ENCODE results near the gene DPP4. TPM values are rescaled to one million over a fixed set of nuclear protein-coding genes. Genes with fewer than 3 reads are reported as not detected.
"Not testable (repeated sequence)": the region's sequence is repeated elsewhere in the genome, so short reads cannot be mapped to it uniquely, and the experiment has no call there.

Gene DPP4
- total RNA-seq, 1 donor from 2014 or later = 6.9 TPM

DNA sequence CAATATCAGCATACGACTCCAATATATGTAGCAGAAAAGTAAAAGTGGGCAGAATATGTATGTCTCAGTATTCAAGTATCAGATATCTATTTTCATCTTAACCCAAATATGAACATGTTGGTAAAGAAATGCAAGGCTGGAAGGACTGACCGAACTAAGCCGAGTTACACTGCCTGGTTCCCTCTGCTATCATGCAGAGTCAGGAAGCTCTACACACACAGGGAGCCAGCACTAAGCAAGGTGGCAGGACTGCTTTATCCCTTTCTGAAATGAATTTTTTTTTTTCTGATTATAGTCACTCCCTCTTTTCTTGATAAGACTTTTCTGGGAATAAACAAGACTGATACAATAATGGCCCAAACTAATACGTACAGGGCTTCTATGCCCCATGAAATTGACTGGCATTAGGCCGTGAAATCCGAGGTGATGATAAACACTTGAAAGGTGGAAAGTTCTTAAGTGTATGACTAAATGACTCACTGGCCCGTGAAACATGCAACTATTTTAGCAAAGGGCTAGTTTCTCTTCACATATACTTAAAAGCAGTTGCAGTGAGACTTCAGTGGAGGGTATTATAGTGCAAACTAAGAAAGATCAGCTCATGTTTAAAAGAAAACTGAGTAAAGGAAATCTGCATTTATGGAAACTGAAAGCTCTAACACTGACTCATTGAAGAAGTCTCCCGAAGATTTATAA lies 14.9 kb downstream of the DPP4 start:
- no peak for DNase-seq (ENCODE audit: low spot score)

DNA sequence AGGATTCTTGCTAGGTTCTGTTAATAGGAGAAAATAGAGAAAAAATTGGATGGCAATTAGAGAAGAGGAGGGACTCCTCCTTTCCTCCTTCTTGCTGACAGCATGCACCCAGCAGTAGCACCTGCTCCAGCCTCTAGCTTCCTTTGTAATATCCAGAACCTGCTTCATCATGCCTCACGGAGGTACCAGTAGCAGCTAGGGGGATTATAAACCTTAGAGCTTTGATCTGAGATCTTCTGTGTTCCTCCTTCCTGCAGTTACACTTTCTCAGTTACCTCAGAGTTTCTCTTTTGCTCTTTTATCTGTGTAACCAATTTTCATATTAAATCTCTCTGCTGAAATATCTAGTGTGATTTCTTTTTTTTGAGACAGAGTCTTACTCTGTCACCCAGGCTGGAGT lies 16.6 kb downstream of the DPP4 start:
- no peak for DNase-seq (ENCODE audit: low spot score)

DNA sequence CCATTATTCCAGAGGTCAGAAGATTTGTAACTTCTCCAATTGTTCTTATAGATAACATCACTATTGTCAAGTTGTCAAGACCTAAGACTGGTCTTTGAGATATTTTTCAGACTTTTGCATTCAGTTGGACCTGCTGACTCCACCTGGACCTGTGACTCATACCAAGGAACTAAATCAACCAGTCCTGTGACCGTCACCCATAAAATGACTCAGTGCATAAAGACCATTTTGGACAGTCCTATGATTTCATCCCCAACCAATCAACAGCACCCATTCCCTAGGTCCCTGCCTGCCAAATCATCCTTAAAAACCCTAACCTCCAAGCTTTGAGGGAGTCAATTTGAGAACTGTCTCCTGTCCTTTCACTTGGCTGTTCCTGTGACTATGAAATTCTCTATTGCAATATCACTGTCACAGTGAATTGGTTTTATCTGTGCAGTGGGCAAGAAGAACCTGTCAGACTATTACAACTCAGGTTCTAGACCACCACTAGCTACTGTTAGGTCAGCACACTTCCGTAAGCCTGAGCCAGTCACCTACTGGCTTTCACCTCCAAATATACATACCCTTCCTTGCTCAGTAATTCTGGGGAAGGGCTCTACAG lies 17.1 kb downstream of the DPP4 start:
- no peak for DNase-seq (ENCODE audit: low spot score)

DNA sequence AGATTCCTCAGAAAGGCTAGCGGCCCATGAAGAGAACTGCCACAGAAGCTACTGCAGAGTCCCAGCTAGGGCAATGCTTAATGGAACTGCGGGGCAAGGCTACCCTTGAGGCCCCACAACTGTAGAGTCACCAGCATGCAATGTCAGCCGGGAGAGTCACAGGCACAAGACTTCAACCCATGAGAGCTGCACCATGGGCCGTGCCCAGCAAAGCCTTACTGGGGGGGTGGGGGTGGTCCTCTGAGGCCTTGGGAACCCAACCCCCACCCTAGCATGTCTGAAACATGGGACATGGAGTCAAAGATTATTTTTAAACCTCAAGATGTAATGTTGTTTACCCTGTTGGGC lies 20.2 kb downstream of the DPP4 start:
- no peak for DNase-seq (ENCODE audit: low spot score)

DNA sequence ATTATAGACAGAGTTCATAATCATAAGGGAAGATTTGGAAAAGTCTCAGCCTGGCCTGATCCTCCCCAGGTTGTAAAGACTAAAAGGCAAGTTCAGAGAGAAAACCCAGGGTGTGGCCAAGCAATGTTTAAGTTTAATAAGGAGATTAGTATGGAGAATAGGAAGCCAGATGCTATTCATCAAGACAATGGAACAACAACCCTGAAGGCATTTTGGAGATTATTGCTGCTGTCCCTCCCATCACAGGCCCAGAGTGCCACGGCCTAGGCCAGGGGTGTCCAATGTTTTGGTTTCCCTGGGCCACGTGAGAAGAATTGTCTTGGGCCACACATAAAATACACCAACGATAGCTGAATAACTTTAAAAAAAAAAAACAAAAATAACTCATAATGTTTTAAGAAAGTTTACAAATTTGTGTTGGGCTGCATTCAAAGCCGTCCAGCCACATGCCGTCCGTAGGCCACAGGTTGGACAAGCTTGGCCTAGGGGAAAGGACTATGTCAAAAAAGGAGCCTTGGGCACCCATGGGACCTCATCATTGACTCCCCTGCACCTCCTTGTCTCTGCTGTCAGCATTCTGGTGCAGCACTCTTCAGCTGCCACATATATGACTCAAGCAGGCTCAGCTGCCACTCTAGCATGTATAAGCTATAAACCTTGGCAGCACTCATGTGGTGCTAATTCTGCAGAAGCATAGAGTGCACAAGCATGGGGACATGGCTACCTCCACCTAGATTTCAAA lies 20.8 kb downstream of the DPP4 start:
- DNase-seq (ENCODE audit: low spot score) = no peak

DNA sequence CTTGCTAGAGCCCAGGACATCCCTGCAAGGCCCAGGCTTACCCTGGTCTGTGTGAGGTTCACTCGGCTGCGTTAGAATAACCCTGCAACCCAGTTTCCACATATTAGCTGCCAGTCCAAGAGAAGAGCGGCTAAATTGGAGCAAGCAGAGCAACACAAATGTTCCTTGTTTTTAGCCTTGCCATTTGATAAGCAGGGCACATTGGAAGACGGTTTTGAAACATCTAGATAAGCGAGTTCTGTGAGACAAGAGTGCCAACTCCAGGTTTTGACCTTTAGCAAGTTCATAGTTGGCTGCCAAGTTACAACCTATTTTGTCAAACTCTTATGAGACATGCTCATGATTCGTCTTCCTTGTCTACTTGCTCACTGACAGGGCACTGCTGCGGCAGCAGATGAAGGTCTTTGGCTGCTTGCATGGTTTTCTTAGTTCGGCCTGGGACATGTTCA lies 23.5 kb downstream of the DPP4 start:
- no peak for DNase-seq (ENCODE audit: low spot score)

DNA sequence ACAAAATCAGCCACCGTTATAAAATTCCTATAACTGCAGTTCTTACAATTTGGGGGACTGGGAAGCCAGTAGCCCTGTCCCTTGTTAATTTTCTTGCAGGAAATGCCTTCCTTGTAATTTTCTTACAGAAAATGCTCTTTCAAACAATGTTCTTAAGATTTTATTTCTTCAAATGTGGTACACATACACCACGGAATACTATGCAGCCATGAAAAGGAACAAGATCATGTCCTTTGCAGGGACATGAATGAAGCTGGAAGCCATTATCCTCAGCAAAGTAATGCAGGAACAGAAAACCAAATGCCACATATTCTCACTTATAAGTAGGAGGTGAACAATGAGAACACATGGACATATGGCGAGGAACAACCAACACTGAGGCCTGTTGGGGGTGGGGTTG lies 24.9 kb downstream of the DPP4 start:
- not testable (repeated sequence) for DNase-seq (ENCODE audit: low spot score)

DNA sequence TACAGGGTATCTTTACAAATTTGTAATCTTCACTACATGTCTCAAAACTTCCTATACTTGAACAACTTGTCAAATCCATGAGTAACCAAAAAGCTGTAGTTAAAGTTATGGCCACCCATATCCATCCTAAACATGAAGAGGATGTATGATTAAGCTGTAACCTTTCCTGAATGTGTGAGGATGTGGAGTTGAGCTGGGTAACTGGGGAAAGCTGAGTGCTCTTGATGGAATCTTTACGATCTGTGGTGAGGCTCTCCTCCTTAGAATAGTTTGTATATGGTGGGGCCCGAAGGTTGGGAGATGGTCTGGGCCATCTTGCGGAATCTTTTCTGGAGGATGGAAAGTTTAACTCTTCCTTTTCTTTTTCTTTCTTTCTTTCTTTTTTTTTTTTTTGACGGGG lies 29.4 kb downstream of the DPP4 start:
- no peak for DNase-seq (ENCODE audit: low spot score)

DNA sequence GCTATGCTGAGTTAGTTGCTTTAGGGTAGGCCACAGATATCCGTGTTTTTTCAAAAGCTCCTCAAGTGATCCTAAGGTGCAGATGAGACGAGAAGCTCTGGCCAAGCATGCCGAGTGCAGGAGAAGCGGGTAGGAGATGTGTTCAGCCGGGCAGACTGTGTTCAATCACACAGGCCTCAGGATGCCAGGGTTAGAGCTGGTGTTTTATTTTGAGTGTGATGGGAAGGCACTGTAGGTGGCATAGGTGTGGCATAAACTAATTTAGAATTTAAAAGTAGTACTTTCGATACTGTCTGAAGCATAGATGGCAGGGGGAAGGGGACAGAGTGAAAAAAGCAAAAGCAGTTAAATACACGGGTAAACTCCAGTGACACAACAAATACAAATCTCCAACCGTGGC lies 30.9 kb downstream of the DPP4 start:
- no peak for DNase-seq (ENCODE audit: low spot score)

DNA sequence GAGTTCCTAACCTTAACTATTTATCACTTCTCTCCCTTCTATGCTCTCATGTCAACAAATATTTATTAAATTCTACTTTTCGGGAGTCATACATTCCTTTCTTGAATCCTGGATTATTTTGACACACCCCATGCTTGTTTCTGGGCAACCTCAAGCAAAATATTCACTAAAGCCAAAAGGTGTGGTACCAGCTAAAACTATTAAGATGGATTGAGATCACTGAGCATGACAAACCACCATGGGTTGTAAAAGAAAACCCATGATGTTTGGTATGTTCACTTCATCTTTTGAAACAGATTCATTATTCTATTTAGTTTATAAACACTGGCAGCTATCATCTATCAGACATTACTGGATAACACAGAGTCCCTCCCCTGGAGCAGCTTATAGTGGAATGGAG lies 32.5 kb downstream of the DPP4 start:
- DNase-seq (ENCODE audit: low spot score) = no peak

DNA sequence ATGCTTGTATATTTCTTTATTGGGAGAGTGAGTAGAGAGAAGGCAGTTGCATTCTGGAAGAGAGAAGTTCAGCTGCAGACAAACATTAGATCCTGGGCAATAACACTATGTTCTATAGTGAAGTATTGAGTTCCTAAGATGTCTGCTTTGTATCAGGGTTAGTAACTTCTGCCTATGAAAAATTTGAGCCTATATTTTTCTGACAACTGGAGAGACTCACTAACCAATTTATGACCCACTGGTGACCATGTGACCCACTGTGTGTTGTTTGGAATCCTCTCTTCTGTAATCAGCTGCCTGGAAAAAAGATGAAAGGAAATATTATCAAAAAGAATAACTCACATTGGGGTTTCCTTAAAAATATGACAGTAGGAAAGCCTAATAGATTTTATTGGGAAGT lies 35.3 kb downstream of the DPP4 start:
- no peak for DNase-seq (ENCODE audit: low spot score)

DNA sequence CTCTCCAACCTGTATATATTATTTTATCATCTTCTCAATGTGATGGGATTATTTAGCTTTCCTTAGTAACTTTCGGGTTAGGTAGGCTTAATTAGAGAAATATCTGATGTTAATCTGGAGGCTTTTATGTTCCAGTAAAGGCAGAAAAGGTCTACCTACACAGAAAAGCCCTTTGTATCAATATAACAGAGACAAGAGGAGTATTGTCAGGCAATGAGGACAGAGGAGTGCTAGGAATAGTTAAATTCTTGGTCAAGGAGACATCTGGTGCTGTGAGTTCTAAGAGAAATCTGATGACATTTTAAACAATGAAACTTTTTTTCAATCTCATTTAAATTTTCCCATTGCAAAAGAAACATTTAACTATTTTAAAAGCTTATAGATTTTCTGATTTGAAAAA lies 36.1 kb downstream of the DPP4 start:
- no peak for DNase-seq (ENCODE audit: low spot score)

DNA sequence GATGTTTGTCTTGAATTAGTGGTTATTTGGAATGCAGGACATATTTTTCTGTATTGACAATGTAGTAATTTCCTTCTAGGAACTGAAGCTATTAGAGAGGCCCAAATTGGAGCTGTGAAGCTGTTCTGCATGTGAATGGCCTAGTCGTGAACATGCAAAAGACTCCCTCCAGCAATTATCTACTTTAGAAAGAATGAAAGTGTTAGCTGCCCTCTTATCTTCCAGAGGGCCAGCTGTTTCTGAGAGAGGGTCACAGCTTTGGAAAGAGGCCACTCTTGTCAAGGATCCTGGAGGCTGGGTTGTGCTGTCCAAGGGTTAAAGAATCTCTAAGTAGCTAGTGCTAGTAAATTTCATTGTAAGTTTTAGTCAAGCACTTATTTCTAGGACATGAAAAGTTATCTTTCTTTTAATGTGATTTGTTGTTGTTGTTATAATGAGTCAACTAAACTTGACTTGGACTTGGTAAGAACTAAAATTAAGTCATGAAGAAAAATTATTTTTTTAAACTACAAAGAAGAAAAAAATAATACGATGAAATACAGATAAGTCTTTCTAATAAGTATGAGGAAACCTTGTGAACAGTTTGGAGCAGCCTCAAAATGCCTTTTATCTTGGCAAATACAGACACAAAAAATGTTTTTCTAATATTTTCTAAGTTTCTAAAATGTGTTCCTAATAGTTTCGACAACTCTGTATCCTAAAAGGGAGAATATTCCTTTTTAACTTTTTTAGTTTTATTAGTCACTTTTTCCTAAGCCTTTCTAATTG lies 36.8 kb downstream of the DPP4 start:
- no peak for DNase-seq (ENCODE audit: low spot score)

DNA sequence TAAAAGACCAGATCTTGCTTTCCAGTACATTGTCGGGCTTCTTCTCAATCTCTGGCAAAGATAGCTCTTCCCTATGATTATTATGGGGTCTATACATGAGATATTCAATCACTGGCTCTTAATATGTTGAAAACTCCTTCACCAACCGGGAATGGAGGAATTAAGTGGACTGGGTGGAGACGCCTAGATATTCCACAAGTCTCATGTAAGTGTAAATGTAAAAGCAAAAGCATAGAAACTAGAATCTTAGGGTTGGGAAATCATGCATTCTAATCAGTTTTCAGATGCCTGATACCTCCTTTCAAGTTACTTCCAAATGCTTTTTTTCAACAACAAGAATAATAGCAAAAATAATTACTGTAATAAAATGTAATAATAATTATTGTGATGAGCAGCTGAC lies 38.0 kb downstream of the DPP4 start:
- DNase-seq (ENCODE audit: low spot score) = no peak

DNA sequence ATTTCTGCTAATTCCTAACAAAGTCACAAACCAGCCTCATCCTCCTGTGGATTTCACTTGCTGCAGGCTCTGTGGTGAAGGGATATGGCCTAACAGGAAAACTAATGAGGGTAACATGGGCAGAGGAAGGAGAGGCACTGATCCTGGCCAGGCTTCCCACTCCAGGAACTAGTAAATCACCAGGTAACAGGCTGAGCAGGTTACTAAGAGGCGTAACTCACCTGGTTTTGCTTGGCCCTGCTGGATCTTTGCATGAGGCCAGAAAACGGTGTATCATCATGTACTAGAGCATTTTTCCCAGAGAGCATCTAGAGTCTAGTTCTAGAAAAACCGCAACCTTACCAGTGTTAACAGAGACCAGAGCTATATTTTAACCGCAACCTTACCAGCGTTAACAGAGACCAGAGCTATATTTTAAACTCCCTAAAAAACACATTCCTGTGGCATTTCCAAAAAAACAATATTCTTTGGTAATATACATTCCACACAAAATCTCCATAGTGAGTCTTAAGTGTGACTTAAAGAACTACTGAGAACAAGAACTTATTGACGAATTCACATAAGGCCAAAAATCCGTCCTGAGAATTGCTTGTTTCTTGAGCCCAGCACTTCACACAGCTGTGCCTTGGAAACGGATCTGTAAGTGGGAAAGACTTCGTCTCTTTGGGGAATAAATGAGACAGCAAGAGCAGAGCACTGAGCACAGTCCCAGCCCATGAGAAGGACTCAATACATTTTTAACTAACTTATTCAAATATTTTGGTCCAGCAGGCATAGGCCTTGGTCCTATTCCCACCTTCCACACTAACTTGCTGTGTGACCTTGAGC lies 43.4 kb downstream of the DPP4 start:
- no peak for DNase-seq (ENCODE audit: low spot score)

DNA sequence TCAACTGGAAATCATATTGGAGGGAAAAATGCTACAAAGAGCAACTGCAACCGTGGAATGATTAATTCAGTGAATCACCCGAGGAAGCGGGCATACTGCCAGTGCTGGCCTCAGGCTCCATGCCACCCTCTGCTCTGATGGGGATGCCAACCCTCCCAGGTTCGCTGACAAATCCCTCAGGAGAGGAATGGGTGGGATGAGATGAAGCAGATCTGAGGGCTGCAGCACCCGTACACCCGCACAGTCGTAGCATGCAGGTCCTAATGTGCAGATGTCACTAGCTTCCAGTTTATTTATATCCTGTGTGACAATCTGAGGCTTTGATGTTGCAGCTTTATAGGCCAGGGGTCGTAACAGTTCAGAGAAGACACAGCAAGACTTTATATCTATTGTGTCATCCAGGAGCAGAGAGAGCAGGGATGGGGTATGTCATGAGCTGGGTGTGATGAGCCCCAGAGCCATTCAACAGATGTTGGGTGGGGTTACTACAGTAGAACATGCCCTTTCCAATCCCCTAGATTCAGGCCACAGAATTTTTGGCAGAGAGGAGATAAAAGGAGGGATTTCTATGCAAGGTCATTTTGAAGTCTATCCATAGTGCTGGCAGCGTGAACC lies 44.6 kb downstream of the DPP4 start:
- DNase-seq (ENCODE audit: low spot score) = no peak

DNA sequence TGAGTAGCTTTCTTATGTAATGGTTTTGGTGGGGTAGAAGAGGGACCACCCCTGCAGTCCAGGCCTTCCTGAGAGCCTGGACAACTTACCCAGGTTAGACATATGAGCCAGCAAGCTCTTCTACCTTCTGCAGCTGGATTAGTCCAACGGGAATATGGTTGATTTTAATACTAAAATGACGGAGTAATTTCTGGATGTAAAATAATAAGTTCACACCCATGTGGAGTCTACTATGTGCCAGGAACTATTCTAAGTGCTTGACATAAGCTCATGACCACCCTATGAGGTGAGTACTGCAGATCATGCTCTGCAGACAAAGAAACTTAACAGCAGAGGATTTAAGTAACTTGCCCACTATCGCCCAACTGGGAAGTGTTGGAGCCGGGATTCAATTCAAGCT lies 45.5 kb downstream of the DPP4 start:
- no peak for DNase-seq (ENCODE audit: low spot score)

DNA sequence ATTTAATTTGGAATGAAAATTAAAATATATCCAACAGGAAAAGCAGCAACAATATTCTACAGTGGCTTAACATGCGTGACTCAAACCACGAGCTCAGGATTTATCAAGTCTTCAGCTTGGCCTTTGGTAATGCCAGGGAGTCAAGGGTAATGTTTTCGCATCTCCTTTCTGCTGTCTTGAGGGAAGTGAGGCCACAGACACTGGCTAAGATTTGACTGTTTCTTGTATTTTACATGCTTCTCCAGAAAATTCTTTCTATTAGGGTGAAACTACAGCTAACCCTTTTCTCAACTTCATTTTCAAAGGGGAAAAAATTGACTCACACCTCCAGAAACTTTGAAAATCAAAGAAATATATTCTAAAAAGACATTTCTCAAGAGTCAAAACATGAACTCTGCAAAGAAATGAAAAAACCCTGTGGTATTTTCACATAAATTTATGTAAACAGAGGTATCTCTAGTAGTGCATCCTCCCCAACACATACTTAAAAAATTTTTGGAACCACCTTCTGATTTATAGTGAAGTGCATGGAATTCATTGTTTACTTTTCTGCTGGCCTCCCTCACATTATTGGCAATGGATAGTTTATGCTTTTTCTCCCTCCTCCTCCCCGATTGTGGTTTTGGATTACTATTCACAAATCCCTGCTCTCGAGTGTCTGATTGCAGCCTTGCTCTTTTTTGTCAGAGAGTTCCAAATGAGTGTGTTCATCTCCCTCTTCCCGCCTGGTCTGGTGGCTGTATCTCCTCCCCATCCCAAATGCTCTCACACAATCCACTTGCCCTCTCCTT lies 48.7 kb downstream of the DPP4 start:
- no peak for DNase-seq (ENCODE audit: low spot score)

DNA sequence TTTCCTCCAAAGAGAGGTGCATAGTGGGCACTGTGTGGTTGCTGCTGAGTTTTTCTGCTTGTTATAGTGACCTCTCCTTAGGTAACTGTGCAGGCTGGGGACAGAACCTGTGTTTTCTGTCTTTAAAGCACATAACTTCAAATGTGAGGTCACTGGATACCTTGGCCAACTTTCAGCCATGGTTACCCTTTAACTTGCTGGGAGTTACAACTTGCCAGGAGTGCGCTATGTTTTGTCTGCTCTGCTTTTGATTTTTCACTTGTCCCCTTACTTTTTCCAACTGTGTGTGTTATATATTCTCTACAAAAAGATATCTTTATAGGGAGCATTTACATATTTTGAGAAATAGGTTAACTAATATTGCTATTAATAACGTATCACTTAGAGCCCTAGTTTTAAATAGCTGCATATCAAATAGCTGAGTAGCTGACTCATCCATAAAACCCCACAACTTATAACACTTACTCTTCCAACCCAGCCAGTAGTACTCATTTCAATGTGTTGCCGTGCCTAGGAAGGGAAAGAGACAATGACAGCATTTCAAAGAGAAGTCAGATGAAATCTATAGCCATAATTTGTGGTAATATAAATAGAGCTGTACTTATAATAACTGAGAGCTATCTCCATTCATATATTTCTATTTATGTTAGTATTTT lies 51.6 kb downstream of the DPP4 start:
- no peak for DNase-seq (ENCODE audit: low spot score)

All from mesenteric fat pad (tissue), 1 donor.